ENCODE results near the gene NEU1.
A peak's percentile ranks its signal among the peaks of the same experiment; 100 is the strongest.
"Not testable (repeated sequence)": the region's sequence is repeated elsewhere in the genome, so short reads cannot be mapped to it uniquely, and the experiment has no call there.

NEU1 gene

GRCh38 chr6:31817929-31818511 lies 44.6 kb downstream of the NEU1 start:
- not testable (repeated sequence) for DNase-seq (ENCODE audit: low read depth)

DNA sequence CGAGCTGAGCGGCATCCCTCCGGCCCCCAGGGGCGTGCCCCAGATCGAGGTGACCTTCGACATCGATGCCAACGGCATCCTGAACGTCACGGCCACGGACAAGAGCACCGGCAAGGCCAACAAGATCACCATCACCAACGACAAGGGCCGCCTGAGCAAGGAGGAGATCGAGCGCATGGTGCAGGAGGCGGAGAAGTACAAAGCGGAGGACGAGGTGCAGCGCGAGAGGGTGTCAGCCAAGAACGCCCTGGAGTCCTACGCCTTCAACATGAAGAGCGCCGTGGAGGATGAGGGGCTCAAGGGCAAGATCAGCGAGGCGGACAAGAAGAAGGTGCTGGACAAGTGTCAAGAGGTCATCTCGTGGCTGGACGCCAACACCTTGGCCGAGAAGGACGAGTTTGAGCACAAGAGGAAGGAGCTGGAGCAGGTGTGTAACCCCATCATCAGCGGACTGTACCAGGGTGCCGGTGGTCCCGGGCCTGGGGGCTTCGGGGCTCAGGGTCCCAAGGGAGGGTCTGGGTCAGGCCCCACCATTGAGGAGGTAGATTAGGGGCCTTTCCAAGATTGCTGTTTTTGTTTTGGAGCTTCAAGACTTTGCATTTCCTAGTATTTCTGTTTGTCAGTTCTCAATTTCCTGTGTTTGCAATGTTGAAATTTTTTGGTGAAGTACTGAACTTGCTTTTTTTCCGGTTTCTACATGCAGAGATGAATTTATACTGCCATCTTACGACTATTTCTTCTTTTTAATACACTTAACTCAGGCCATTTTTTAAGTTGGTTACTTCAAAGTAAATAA lies 45.3 kb downstream of the NEU1 start:
- DNase-seq (ENCODE audit: low read depth): not testable (repeated sequence)

DNA sequence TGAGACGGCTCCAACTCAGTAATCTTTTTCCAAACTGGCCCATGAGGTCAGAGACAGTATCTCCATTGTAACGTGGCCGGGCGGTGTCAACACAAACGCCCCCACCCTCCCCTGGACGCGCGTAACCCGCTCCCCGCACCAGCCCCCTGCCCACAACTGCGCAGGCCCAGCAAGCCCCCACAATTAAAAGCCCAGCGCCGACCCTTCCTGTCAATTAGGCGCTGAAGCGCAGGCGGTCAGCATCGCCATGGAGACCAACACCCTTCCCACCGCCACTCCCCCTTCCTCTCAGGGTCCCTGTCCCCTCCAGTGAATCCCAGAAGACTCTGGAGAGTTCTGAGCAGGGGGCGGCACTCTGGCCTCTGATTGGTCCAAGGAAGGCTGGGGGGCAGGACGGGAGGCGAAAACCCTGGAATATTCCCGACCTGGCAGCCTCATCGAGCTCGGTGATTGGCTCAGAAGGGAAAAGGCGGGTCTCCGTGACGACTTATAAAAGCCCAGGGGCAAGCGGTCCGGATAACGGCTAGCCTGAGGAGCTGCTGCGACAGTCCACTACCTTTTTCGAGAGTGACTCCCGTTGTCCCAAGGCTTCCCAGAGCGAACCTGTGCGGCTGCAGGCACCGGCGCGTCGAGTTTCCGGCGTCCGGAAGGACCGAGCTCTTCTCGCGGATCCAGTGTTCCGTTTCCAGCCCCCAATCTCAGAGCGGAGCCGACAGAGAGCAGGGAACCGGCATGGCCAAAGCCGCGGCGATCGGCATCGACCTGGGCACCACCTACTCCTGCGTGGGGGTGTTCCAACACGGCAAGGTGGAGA lies 47.4 kb downstream of the NEU1 start, which contains the start of the genes HSPA1A and HSPA1L:
Gene HSPA1A (plus strand): TSS at position 519 of the 814 bp plus-strand sequence. CDS start 214 bp downstream, at position 733.
Gene HSPA1L (minus strand): TSS at position 259 of the 814 bp plus-strand sequence. CDS start 3,311 bp downstream, outside the sequence.
- DNase-seq (ENCODE audit: low read depth): peak; percentile 92

GRCh38 chr6:31814677-31815024 lies 48.0 kb downstream of the NEU1 start:
- DNase-seq (ENCODE audit: low read depth): peak; percentile 97

GRCh38 chr6:31813465-31813849 lies 49.2 kb downstream of the NEU1 start:
- no peak for DNase-seq (ENCODE audit: low read depth)

DNA sequence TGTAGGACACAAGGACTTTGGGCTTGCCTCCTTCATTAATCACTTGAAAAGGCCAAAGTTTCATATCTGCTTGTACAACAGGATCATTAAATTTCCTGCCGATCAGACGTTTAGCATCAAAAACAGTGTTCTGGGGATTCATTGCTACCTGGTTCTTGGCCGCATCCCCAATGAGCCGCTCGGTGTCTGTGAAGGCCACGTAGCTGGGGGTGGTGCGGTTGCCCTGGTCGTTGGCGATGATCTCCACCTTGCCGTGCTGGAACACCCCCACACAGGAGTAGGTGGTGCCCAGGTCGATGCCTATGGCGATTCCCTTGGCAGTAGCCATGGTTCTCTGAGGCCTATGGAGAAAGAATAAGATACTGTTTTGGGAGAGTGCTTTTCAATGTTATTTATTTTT lies 51.0 kb downstream of the NEU1 start:
- no peak for DNase-seq (ENCODE audit: low read depth)

DNA sequence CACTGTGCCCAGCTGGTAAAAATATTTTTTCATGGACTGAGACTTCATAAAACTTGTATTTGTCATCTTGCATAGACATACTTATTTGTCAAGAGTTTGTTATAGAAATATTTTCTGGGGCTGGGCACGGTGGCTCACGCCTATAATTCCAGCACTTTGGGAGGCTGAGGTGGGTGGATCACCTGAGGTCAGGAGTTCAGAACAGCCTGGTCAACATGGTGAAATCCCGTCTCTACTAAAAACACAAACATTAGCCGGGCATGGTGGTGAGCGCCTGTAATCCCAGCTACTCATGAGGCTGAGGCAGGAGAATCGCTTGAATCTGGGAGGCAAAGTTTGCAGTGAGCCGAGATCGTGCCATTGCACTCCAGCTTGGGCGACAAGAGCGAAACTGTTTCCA lies 54.0 kb downstream of the NEU1 start:
- DNase-seq (ENCODE audit: low read depth): not testable (repeated sequence)
